Osteocyte (in vitro differentiated cells): ENCODE data around the gene FTO. TPM values are rescaled to one million over a fixed set of nuclear protein-coding genes. Genes with fewer than 3 reads are reported as not detected.

Source experiments
- DNase-seq: peaks from one replicate; pipeline ENCODE4 v3.0.0; 2021; ENCODE audit warnings: mixed read lengths; ENCODE audit not compliant: unreplicated experiment; ENCODE audit errors: extremely low spot score
- H3K27ac Mint-ChIP-seq: one replicate; pipeline ENCODE4 v1.8.0; 2021; ENCODE audit warnings: mild to moderate bottlenecking, mixed read lengths; ENCODE audit not compliant: unreplicated experiment
- H3K27me3 Mint-ChIP-seq: one replicate; pipeline ENCODE4 v1.8.0; 2021; ENCODE audit warnings: mixed read lengths; ENCODE audit not compliant: unreplicated experiment
- H3K36me3 Mint-ChIP-seq: one replicate; pipeline ENCODE4 v1.8.0; 2021; ENCODE audit warnings: mixed read lengths; ENCODE audit not compliant: unreplicated experiment
- H3K4me1 Mint-ChIP-seq: one replicate; pipeline ENCODE4 v1.8.0; 2021; ENCODE audit warnings: mixed read lengths; ENCODE audit not compliant: unreplicated experiment
- H3K4me3 Mint-ChIP-seq: one replicate; pipeline ENCODE4 v1.8.0; 2021; ENCODE audit warnings: mild to moderate bottlenecking, moderate library complexity, mixed read lengths; ENCODE audit not compliant: unreplicated experiment
- H3K9me3 Mint-ChIP-seq: one replicate; pipeline ENCODE4 v1.8.0; 2021; ENCODE audit warnings: mixed read lengths; ENCODE audit not compliant: unreplicated experiment
- CTCF ChIP-seq: fragments of 200-600 bp; sonication (generic); IDR thresholded peaks from 2 replicates; pipeline ENCODE4 v1.5.0; 2021; ENCODE audit warnings: antibody characterized with exemption, mild to moderate bottlenecking, moderate library complexity
- total RNA-seq: library from RNA; stranded (reverse); gene quantifications from 2 replicates; pipeline ENCODE4 v1.2.1, GENCODE V29; 2021

Gene FTO
- total RNA-seq, 1 donor from 2014 or later, result 108 TPM

GRCh38 chr16:54171626-54172537 is 467.9 kb downstream of the FTO start:
- Mint-ChIP-seq H3K9me3 (no peaks in the 10 kb centered on the region), H3K27me3 (peaks cover 81% of the 10 kb centered on the region), H3K27ac (no peak overlapping the region), H3K4me1 (peaks cover 4% of the 10 kb centered on the region), H3K4me3 (no peak overlapping the region), H3K36me3 (no peaks in the 10 kb centered on the region)
- TF ChIP-seq CTCF, result no peak
- DNase-seq, result no peak

GRCh38 chr16:54173490-54173889 is 469.5 kb downstream of the FTO start:
- Mint-ChIP-seq H3K4me3 (no peak overlapping the region), H3K27me3 (peaks cover 85% of the 10 kb centered on the region), H3K4me1 (peaks cover 4% of the 10 kb centered on the region), H3K27ac (no peak overlapping the region), H3K9me3 (no peaks in the 10 kb centered on the region), H3K36me3 (no peaks in the 10 kb centered on the region)
- no peak for TF ChIP-seq CTCF
- no peak for DNase-seq

GRCh38 chr16:54174201-54174600 is 470.2 kb downstream of the FTO start:
- peaks cover 4% of the 10 kb centered on the region for H3K4me1 Mint-ChIP-seq
- H3K27ac Mint-ChIP-seq, result no peak overlapping the region
- H3K36me3 Mint-ChIP-seq, result no peaks in the 10 kb centered on the region
- peaks cover 82% of the 10 kb centered on the region for H3K27me3 Mint-ChIP-seq
- no peak for DNase-seq
- H3K4me3 Mint-ChIP-seq, result no peak overlapping the region
- H3K9me3 Mint-ChIP-seq, result no peaks in the 10 kb centered on the region
- no peak for TF ChIP-seq CTCF

- TF ChIP-seq CTCF, result no peak
- H3K4me3 Mint-ChIP-seq, result no peak overlapping the region
- H3K9me3 Mint-ChIP-seq, result no peaks in the 10 kb centered on the region
- no peak overlapping the region for H3K27ac Mint-ChIP-seq
- peaks cover 4% of the 10 kb centered on the region for H3K4me1 Mint-ChIP-seq
- peaks cover 77% of the 10 kb centered on the region for H3K27me3 Mint-ChIP-seq
- no peaks in the 10 kb centered on the region for H3K36me3 Mint-ChIP-seq
- no peak for DNase-seq
These were observed 470.8 kb downstream of the FTO start for GRCh38 chr16:54174750-54175149.

GRCh38 chr16:54175169-54175551 is 471.2 kb downstream of the FTO start:
- no peak for DNase-seq
- H3K4me3 Mint-ChIP-seq, result no peak overlapping the region
- H3K27ac Mint-ChIP-seq, result no peak overlapping the region
- no peaks in the 10 kb centered on the region for H3K36me3 Mint-ChIP-seq
- no peak for TF ChIP-seq CTCF
- peaks cover 4% of the 10 kb centered on the region for H3K4me1 Mint-ChIP-seq
- H3K27me3 Mint-ChIP-seq, result peaks cover 80% of the 10 kb centered on the region
- no peaks in the 10 kb centered on the region for H3K9me3 Mint-ChIP-seq
